ENCODE results near the gene IL22RA1.

- no peak for TF ChIP-seq CTCF (conservative IDR thresholded peaks at IDR 0.05)
- no peak for TF ChIP-seq EZH2 (IDR thresholded peaks at IDR 0.05; ENCODE audit: low read depth)
These were observed 50.9 kb downstream of the IL22RA1 start for GRCh38 chr1:24091971-24092482.
